HG03558 (cell line): ENCODE data around the gene ZBTB34.

Experiments
- ATAC-seq: cut with Tn5 transposase; IDR thresholded peaks from one replicate; pipeline ENCODE4 v1.9.1; 2021; ENCODE audit warnings: moderate number of reproducible peaks; ENCODE audit not compliant: unreplicated experiment; ENCODE audit errors: extremely low read depth

ZBTB34 gene

GRCh38 chr9:126914458-126915280, 54.2 kb downstream of the ZBTB34 start, which contains the start of gene RALGPS1:
Gene RALGPS1, plus strand, starts transcription at chr9:126914782. Its CDS starts 47,508 bp downstream, at chr9:126962290.
- ATAC-seq: peak; percentile 91

- ATAC-seq: no peak
These were observed 54.9 kb downstream of the ZBTB34 start for GRCh38 chr9:126915281-126915816.

- no peak for ATAC-seq
These were observed 55.6 kb downstream of the ZBTB34 start for GRCh38 chr9:126915846-126916543.

GRCh38 chr9:126916909-126917308, 56.5 kb downstream of the ZBTB34 start:
- ATAC-seq: no peak

GRCh38 chr9:126919193-126919592, 58.8 kb downstream of the ZBTB34 start:
- no peak for ATAC-seq

- no peak for ATAC-seq
These were observed 65.4 kb downstream of the ZBTB34 start for GRCh38 chr9:126925876-126926275.

GRCh38 chr9:126926364-126926763, 65.9 kb downstream of the ZBTB34 start:
- no peak for ATAC-seq

- ATAC-seq: no peak
These were observed 67.0 kb downstream of the ZBTB34 start for GRCh38 chr9:126927419-126927818.

- ATAC-seq: no peak
These were observed 72.5 kb downstream of the ZBTB34 start for GRCh38 chr9:126932871-126933321.

GRCh38 chr9:126933334-126933980, 73.0 kb downstream of the ZBTB34 start:
- no peak for ATAC-seq

GRCh38 chr9:126934441-126934840, 74.0 kb downstream of the ZBTB34 start:
- no peak for ATAC-seq
